Measurements from ENCODE around the gene NUDT8.
"Not testable (repeated sequence)": the region's sequence is repeated elsewhere in the genome, so short reads cannot be mapped to it uniquely, and the experiment has no call there.

NUDT8 gene

DNA sequence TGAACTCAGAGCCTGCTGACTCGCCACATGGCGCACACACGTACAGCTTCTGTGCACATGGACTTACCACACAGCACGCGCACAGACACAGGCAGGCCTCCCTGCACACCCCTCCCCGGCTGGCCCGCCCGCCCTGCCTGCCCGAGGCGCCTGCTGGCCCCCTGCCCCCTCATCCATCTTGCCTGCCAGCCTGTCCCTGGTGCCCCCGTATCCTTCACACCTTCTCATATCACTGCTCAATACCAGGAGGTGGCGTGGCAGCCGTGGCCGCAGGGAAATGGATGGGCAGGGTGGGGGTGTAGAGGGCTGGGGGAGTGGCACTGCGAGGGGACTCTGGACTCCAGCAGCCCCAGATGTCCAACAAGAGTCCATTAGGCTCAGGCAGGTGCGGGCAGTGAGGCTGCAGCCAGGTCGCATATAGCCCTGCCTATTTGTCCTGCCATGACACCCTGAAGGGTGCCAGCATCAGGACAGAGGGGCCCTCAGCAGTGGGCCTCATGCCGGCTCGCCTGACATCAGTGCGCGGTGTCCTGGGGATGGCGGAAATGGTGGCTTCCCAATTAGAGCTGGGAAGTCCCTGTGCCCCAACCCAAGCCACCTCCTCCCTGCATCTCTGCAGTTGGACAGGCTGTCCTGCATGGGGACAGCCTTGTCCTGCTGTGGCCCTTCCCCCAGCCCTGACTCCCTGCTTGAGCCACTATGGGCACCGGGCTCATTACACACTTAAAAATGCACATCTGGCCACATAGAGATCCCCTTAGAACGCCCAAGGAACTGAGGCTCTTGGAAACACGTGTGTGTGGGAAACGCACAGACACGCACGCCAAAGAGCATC, 11.8 kb upstream of the NUDT8 start:
- DNase-seq (ENCODE audit: low read depth) = no peak

- DNase-seq (ENCODE audit: low read depth) = no peak
These were observed 11.1 kb upstream of the NUDT8 start for GRCh38 chr11:67640758-67641337.

GRCh38 chr11:67640021-67640757, 10.5 kb upstream of the NUDT8 start:
- peak; percentile 28 for DNase-seq (ENCODE audit: low read depth)

- no peak for DNase-seq (ENCODE audit: low read depth)
These were observed 9.7 kb upstream of the NUDT8 start, which contains the start of gene TBX10 for GRCh38 chr11:67639438-67639859. Gene TBX10 (minus strand): TSS chr11:67639763. CDS start chr11:67639472, 291 bp downstream.

DNA sequence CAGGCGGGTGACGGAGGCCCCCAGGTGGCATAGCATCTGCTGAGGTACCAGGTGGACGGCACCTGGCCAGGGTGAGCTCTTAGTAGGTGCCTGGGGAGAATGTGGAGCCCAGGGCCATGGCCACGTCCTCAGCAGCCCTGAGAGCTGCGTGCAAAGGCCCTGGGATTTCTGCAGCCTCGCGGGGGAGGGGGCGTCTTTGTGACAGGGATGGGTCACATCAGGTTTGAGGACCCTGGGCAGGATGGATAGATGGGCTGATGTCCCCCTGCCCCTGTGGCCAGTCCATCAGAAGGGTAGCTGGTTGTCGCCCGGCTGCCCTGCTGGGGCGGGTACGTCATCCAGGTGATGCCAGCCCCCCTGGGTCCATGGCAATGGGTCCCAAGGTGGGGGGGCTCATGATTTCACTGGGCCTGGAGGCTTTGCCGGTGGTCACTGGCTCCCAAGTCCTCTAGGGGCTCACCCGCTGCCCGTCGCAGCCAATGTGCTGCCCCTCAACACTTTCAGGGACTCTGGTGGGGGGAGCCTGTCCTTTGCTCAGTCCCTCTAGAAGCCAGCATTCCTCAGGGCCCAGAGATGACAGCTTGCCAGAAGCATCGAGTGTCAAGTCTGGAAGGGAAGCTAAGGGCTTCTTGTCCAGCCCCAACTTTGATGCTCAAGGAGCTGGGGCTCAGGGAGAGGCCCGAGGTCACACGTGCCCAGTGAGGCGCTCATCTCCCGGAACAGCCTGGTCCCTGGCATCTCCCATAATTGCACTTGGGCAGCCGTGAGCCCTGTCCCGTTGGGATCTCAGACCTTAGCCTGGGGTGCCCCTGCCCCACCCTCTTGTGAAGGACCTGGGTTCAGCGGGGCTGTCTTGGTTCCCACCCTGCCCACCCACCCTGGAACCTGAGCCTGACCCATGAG, 9.0 kb upstream of the NUDT8 start:
- DNase-seq (ENCODE audit: low read depth) = no peak

- not testable (repeated sequence) for DNase-seq (ENCODE audit: low read depth)
These were observed 7.7 kb upstream of the NUDT8 start for GRCh38 chr11:67637441-67637840.

- no peak for DNase-seq (ENCODE audit: low read depth)
These were observed 7.2 kb upstream of the NUDT8 start for GRCh38 chr11:67636962-67637361.

DNA sequence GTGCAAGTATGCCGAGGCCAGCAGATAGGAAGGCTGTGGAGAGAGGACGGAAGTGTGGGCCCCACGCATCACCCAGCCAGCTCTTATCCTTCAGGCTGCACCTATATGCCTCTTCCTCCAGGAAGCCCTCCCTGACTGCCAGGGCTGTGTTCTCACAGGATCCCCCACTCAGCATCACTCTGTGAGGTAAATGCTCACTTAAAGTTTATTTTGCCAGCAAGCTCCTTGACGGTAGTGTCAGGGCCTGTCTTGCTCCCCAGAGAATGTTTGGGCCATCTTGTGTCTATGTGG, 5.4 kb upstream of the NUDT8 start:
- DNase-seq (ENCODE audit: low read depth) = no peak

GRCh38 chr11:67634366-67635230, 4.9 kb upstream of the NUDT8 start:
- no peak for DNase-seq (ENCODE audit: low read depth)

DNA sequence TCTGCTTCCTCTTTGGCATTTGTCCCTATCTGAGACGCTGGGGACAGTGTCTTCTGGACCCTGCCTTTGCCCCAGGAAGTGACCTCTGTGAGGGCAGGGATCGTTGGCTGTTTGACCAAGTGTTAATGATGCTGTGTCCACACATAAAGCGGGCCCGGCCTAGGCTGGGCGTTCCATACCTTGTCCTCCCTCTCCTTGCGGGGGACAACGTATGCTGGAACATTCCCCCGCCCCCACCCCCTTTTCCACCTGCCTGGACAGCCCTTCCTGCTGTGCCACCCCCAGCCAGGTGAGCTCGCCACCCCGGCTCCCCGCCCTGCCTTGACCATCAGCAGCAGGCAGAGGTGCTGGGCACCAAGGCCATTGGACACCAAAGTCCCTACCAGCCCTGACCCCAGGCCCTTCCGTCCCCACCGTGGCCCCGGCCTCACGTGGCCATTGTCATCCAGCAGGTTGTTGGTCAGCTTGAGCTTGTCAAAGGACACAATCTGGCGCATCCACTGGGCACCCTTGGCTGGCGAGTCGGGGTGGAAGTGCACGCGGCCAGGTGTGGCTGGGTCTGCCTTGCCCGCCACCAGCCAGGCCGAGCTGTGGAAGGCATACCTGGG, 4.1 kb upstream of the NUDT8 start:
- no peak for DNase-seq (ENCODE audit: low read depth)

DNA sequence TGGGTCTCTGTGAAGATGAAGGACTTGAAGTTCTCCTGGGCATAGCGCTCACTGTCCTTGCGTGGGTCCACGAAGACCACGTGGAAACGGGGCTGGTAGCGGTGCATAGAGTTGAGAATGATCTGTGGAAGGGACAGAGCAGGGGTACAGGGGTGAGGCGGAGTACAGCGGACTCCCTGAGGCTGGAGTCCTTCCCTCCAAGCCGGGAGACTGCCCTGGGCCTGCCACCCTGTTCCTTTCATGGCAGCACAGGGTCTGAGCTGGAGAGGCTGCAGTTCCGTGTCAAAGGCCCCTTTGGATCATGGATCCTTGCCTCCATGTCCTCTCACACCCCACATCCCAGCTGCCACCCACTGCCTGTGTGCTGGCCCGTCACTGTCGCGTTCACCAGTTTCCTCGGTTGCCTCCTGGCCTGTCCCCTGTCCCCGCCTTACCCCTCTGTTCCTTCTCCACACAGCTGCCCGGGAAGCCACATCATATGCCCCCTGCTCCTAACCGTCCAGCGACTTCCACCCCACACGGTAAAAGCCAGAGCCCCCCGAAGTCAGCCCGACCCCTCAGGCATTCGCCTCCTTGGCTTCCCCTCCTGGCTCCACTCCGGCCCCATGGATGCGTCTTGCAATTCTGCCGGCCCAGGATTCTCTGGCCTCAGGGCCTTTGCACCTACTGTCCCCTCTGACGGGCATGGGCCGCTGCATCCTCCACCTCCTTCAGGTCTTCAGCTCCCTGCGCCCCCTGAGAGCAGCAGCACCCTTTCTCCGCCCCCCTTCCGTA, 3.4 kb upstream of the NUDT8 start:
- no peak for DNase-seq (ENCODE audit: low read depth)

DNA sequence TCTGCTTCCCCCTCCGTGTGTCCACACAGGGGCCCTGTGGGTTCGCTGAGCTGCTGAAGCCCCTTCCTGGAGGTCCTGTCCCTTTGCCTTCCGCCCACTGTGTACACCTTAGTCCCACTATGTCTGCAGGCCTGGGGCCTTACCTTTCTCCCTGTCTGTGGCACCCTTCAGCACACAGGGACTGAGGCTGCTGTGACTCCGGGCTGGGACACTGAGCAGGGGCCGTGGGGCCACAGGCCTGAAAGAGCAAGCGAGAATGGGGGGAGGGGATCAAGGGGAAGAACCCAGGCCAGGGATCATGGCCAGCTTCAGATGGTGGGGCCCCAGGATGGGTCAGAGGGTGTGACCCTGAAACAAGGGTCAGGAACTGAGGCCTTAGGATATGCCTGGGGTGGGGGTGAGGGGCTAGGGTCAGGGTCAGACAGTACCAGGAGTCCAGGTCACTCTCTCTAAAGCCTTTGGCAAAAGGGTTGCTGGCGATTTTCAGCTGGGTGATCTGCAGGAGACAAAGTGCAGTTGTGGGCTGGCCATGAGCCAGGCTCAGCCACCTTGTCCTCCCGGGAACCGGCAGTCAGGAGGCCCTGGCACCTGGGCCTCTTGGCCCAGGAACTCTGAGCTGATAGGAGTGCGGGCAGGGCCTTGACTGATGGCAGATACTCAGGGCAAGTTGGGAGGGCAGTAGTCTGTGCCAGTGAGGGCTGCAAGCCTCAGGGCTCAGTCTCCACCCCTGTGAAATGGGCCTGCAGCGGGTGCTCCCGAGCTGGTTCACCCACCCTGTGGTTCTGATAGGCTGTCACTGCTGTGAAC, 2.6 kb upstream of the NUDT8 start:
- DNase-seq (ENCODE audit: low read depth) = no peak

DNA sequence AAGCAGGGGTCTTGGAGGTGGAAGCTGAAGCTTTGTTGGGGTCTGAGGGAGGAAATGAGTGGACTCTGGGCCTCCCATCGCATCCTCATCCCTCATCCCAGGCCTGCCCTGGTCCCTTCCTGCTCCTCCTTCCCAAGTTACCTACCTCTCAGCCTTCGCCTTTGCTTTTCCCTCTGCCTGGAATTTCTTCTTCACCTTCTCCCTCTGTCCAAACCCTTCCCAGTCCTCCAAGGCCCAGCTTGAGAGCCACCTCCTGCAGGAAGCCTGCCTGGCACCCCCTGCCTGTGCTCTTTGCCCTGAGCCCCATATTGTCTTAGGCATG, 2.1 kb upstream of the NUDT8 start:
- DNase-seq (ENCODE audit: low read depth) = no peak

DNA sequence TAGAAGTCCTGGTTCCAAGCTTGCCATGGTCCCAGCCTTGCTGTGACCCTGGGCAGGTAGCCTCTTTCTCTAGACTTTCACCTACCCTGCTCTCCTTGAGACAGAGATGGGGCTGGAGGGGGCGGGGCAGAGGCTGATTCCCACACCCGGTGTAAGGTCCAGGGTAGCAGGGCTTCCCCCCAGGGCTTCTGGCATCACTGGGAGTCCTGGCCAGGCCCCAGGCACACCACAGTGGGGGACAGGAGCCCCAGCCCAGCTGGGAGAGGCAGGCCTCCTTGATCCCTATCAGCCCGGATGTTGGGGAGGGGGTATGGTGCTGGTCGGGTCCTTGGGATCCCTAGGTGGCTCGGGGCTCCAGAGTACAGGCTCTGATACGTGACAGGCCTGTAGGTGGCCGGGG, 1.7 kb upstream of the NUDT8 start:
- DNase-seq (ENCODE audit: low read depth) = no peak

DNA sequence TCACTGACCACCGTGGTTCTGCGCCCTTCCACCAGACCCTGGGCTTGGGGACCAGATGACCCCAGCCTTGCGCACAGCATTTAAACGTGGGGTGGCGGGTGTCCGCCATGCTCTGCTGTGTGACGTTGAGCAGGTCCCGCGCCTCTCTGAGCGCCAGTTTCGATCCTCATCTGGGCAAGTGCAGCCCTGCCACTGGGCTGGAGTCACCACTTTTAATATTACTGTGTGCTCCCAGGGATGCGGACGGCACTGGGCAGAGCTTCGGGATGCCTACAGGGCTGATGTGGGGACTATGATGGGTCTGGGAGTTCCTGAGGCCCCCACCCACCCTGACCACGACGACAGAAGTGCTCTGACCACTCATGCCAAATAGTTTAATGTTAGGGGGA, 1.2 kb upstream of the NUDT8 start:
- no peak for DNase-seq (ENCODE audit: low read depth)

GRCh38 chr11:67630228-67630942, 648 bp upstream of the NUDT8 start:
- peak; percentile 93 for DNase-seq (ENCODE audit: low read depth)

DNA sequence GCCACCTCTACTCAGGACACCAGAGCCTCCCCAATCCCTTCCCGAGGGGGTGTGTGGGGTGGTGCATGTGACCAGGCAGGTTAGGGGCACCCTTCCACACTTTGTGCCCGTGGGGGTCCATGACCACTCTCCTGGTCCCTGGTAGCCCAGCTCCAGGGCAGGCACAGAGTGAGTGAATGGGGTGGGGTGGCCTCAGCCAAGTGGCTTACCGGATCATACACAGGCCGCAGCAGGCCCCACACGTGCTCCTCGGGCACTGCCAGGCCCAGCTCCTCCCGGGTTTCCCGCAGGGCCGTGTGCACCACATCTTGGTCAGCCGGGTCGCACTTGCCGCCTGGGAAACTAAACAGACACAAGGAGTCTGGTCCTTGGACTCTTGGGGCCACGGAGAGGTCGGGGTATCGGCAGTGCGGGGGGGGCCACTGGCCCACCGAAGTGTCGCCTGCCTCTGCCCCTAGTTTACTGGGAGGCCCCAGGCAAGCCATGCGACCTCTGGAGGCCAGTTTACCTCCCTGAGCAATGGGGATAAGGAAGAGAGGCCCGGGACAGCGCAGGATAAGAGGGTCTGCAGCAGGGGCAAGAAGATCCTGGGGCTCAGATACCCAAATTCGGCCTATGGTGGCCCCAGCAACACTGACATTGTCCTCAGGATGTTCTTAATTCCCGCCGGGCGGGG, 889 bp downstream of the NUDT8 start:
- no peak for DNase-seq (ENCODE audit: low read depth)

Measured in GM04504 (cell line).